Erythroblast (primary cell): ENCODE results near the gene ISX.

Experiments
- GATA1 ChIP-seq: IDR thresholded peaks from 2 replicates; pipeline ENCODE4 v1.6.1; 2011; ENCODE audit warnings: low read depth, mild to moderate bottlenecking, control low read depth, low read length, moderate library complexity
- POLR2A ChIP-seq: IDR thresholded peaks from 2 replicates; pipeline ENCODE4 v1.6.1; 2011; ENCODE audit warnings: mild to moderate bottlenecking, low read length

- TF ChIP-seq POLR2A (no peak), GATA1 (no peak)
These were observed 12.7 kb upstream of the ISX start for GRCh38 chr22:35053060-35053835.
